AG04450 (cell line): ENCODE results near the gene SPON1. TPM values are rescaled to one million over a fixed set of nuclear protein-coding genes. Genes with fewer than 3 reads are reported as not detected.

Experiments used
- CTCF ChIA-PET: fragments of 300-600, 350-600 bp; formaldehyde crosslinking; extraction: SDS; loops from one replicate; lab custom pipeline; 2022; ENCODE audit warnings: antibody characterized with exemption, inconsistent platforms; lab: Charles Lee
- POLR2A ChIA-PET: fragments of 350-600 bp; formaldehyde crosslinking; extraction: SDS; loops from one replicate; lab custom pipeline; 2021; ENCODE audit warnings: antibody characterized with exemption, inconsistent platforms; lab: Yijun Ruan, JAX
- DNase-seq: peaks from one replicate; pipeline ENCODE4 v3.0.0-alpha.2; 2011; ENCODE audit warnings: low read depth, low spot score
- H3K27ac ChIP-seq: one replicate; pipeline ENCODE4 v1.5.1; 2012; ENCODE audit warnings: low read depth, low read length, control low read depth
- H3K27me3 ChIP-seq: one replicate; pipeline ENCODE4 v1.6.0; 2012; ENCODE audit warnings: low read length; ENCODE audit not compliant: control insufficient read depth, insufficient read depth
- H3K4me3 ChIP-seq: 2 replicates; pipeline ENCODE4 v1.5.1; 2011; ENCODE audit warnings: mild to moderate bottlenecking, low read depth, low read length, control low read depth
- H3K9me3 ChIP-seq: 2 replicates; pipeline ENCODE4 v1.5.1; 2012; ENCODE audit warnings: low read length; ENCODE audit not compliant: control insufficient read depth, insufficient read depth
- CTCF ChIP-seq: IDR thresholded peaks from 2 replicates; pipeline ENCODE4 v1.5.1; 2011; ENCODE audit warnings: low read depth, low read length, control low read depth, inconsistent platforms
- polyA plus RNA-seq: library from polyadenylated mRNA; depleted of rRNA; stranded (reverse); fragments of >200 nt; gene quantifications from 2 replicates; pipeline ENCODE4 v1.2.3, GENCODE V29; 2011

Gene SPON1
- polyA plus RNA-seq, 1 experiment, result 0.53 TPM

- no peak overlapping the region for H3K4me3 ChIP-seq
- ChIA-PET CTCF (interaction anchor here (1.2 to 1.4 kb wide), 2 partner anchors 9 to 87 kb away, joined by 3 read pairs; no protein-coding TSS in a partner anchor), POLR2A (no interaction called here)
- DNase-seq, result no peak
- no peaks in the 10 kb centered on the region for H3K9me3 ChIP-seq
- no peak overlapping the region for H3K27ac ChIP-seq
- TF ChIP-seq CTCF, result no peak
- peaks cover 10% of the 10 kb centered on the region for H3K27me3 ChIP-seq
Measured at GRCh38 chr11:14042686-14043465, 80.4 kb downstream of the SPON1 start.

GRCh38 chr11:14044916-14045315, 82.4 kb downstream of the SPON1 start:
- POLR2A ChIA-PET, result no interaction called here
- H3K9me3 ChIP-seq, result no peaks in the 10 kb centered on the region
- H3K27me3 ChIP-seq, result peaks cover 20% of the 10 kb centered on the region
- H3K4me3 ChIP-seq, result no peak overlapping the region
- CTCF ChIA-PET, result no interaction called here
- no peak for DNase-seq
- H3K27ac ChIP-seq, result no peak overlapping the region
- no peak for TF ChIP-seq CTCF

GRCh38 chr11:14045417-14045816, 82.9 kb downstream of the SPON1 start:
- no peak for TF ChIP-seq CTCF

GRCh38 chr11:14052198-14052597, 89.7 kb downstream of the SPON1 start:
- H3K27ac ChIP-seq, result no peak overlapping the region
- no peak for TF ChIP-seq CTCF
- H3K9me3 ChIP-seq, result no peaks in the 10 kb centered on the region
- CTCF ChIA-PET, result interaction anchor here (1.5 kb wide), 1 partner anchor 97 kb away, joined by 3 read pairs; no protein-coding TSS in a partner anchor
- POLR2A ChIA-PET, result no interaction called here
- no peak overlapping the region for H3K4me3 ChIP-seq
- H3K27me3 ChIP-seq, result peaks cover 21% of the 10 kb centered on the region
- no peak for DNase-seq

More at GRCh38 chr11:14045417-14045816, 82.9 kb downstream of the SPON1 start:
- POLR2A ChIA-PET, result no interaction called here
- H3K27ac ChIP-seq, result no peak overlapping the region
- peaks cover 23% of the 10 kb centered on the region for H3K27me3 ChIP-seq
- no peak overlapping the region for H3K4me3 ChIP-seq
- no peak for DNase-seq
- CTCF ChIA-PET, result no interaction called here
- H3K9me3 ChIP-seq, result no peaks in the 10 kb centered on the region
